ENCODE measurements around the gene ANKH.

Gene ANKH

GRCh38 chr5:14787801-14788579, 83.6 kb downstream of the ANKH start:
- DNase-seq = no peak

- DNase-seq = no peak
Measured at GRCh38 chr5:14783691-14784090, 87.9 kb downstream of the ANKH start.

DNA sequence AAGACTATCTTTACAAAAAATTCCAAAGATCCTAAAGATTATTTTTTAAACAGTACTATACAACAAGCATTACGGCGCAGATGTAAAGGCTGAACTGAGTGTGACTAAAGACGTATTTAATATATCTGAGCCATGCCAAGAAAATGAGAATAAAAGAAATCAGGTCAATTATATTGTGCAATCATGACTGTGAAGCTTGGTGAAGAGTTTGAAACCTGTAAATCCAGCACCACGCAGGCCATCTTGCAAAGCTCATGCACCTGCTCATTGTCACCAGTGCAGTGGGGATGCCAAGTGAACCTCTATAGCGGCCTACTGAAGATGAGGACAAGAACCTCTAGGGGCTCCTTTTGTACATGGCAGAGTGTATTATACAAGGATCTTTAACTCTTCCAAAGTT, 89.0 kb downstream of the ANKH start:
- DNase-seq = no peak

- no peak for DNase-seq
Measured at GRCh38 chr5:14781106-14781505, 90.5 kb downstream of the ANKH start.

DNA sequence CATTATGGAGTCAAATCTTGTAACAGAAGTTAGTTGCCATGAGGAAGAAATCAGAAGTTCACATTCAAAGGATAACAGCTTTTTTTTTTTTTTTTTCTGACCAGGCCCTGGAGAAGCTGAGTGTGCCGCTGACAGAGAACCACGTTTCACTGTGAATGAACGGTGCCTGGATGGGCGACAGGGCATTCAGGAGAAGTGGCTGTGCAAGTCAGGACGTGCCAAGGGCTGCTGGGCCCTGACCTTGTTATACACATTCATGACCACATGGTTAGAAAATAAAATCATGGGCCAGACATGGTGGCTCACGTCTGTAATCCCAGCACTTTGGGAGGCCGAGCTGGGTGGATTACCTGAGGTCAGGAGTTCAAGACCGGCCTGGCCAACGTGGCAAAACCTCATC, 91.6 kb downstream of the ANKH start:
- DNase-seq = no peak

- no peak for DNase-seq
Measured at GRCh38 chr5:14778792-14779070, 92.8 kb downstream of the ANKH start.

GRCh38 chr5:14777932-14778791, 93.4 kb downstream of the ANKH start:
- no peak for DNase-seq

DNA sequence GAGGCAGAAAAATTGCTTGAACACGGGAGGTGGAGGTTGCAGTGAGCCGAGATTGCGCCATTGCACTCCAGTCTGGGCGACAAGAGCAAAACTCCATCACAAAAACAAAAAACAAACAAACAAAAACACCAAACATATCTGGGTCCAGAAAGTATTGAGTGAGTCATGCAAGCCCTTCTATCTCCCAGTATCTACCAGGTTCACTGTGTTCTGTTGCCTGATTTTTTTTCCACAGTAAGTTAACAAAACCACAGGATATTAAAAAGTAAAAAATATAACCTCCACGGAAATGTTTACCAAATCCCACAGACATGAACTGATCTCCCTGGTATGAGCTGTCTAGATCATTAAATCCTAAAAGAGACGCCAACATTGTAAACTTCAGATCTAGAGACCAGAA, 94.4 kb downstream of the ANKH start:
- no peak for DNase-seq

- no peak for DNase-seq
Measured at GRCh38 chr5:14776602-14777001, 95.0 kb downstream of the ANKH start.

DNA sequence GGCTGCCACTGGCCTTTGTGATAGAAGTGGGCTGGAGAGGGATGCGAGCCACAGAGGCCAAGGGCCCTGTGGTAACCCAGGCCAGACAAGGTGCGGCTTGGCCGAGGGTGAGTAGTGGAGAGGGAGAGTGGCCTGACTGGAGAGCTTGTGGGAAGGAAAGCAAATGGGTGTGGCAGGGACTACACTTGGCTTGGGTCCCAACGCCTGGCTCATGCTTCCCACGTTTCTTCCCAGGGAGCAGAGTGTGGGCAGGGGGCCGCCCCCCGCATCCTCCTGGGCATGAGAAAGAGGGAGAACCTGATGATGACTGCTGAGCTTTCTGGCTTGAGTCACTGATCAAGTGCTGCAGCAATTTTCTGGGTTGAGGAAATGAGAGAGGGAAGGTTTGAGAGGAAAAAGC, 95.7 kb downstream of the ANKH start:
- no peak for DNase-seq

GRCh38 chr5:14773588-14773987, 98.0 kb downstream of the ANKH start:
- no peak for DNase-seq

DNA sequence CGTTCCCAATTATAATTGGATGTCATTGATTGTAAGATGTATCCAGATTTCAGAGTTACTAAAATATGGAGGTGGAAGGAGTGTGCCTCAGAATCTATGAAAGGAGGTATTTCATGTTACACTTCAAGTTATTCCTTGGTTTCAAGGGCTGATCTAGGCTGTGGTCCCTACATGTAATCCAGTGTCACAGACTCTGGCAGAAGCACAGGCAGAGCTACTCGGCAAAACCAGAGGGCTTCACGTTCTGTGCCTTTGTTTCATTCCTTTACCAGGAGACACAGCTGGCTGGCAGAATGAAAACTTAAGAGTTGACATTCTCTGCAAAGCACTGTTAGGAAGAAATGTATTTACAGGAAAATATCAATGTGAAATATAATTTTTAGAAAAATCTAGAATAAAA, 99.6 kb downstream of the ANKH start:
- DNase-seq = no peak

GRCh38 chr5:14771189-14771588, 100.4 kb downstream of the ANKH start:
- DNase-seq = no peak

DNA sequence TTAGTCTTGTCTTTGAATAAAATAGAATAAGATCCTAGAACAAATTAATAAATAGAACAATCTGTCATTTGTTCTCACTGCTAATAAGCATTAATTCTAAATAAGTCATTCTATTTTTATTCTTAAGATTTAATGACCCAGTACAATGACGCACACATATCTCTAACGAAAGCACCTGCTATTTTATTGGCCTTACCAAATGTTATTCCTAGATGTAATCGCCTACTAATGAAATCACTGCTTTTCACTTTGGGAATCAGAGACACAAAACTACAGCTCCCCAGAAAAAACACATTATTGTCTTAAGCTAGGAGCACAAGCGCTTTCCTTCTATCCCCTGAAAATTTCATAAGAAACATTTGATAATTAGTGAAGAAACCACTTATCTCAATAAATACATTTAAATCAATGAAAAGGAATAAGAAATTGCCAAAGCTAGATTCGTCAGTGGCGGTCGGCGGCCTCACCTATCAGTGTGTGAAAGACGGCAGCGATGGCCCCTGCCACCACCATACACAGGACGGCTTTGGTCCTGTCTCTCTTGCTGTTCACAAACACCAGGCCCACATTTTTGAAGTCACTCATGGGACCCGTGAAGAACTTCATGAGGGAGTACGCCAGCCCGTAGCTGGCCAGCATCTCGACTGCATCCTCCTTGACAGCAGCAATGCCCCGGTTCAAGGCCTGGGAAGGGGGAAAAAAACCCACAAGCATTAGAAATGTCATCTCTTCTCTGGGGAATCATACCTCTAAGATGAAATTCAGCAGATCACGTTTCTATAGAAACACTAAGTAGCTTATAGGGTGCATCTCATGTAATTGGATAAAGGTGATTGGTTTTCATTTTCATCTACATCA, 102.8 kb downstream of the ANKH start:
- no peak for DNase-seq

GRCh38 chr5:14767735-14768507, 103.7 kb downstream of the ANKH start:
- peak in 1 of 2 donors; percentile 6 for DNase-seq

DNA sequence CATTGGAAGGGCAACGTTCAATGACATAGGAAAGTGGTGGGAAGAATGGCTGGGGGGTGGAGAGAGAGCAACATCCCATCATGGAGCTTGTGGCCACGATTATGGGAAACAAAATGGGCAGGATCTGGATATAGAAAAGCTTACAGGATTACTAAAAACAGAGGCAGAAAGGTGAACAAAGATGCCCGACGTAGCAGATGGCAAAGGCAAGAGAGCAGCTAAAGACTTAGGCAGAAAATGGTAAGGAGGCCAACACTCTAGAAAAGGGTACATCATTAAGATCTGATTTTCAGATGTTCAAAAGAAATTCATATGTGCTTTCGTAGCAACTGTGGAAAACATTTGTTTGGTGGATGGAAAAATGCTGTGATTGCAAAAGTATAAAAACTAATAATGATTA, 104.5 kb downstream of the ANKH start:
- no peak for DNase-seq

DNA sequence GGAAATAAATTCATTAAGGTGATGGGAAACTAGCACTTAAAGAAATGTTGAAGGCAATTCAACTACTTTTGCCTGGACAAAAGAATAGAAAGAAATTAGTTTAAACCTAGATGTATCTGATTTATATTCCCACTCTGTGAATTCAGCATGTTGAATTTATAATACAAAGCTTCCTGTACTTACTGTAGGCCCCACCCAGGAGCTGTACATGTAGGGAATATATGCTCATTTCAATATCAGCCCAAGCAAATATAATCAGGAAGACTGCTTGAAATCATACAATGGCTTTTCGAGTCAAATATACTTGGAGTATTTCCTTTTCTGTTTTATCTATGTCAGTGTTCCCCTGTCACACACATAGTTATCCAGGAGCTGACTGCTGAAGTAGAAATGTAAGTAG, 105.0 kb downstream of the ANKH start:
- DNase-seq = no peak

- DNase-seq = no peak
Measured at GRCh38 chr5:14765587-14765986, 106.0 kb downstream of the ANKH start.

- no peak for DNase-seq
Measured at GRCh38 chr5:14762549-14763216, 108.9 kb downstream of the ANKH start.

- DNase-seq = no peak
Measured at GRCh38 chr5:14760548-14761002, 111.0 kb downstream of the ANKH start.

DNA sequence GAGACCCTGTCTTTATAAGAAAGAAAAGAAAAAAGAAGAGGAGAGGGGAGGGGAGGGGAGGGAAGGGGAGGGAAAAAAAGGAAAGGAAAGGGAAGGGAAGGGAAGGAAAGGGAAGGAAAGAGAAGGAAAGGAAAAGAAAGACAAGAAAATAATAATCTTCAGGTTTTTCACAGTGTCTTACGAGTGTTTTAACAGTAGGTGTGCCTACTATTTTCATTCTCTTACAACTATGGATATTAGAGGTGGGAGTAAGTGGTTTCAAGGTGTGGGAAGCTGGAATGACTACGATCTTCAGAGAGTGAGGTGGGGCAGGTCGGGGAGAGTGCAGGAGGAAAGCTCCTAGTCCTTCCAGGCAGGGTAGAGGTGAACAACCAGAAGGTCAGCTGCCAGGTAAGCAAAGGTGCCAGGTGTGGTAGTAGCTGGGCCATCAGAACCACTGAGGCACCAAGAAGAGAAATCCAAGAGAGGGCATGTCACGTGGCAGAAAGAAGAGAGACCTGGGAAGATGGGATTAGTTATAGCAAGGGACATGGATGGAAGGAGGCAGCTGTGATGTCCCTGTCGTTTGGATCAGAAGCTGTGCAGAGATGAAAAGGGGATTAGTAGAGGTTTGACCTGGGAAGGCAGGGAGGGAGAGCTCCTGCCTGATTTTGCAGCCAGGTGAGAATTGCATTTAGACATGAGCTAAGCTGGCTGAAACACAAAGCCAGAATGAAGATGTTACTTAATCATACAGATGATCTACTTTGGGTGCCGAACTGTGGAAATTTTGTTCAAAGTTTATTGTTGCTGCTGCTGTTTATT, 111.6 kb downstream of the ANKH start:
- DNase-seq = no peak

Measured in CD4-positive, alpha-beta T cell treated with Interleukin-1 beta for 1 hour (primary cell).